Spleen (tissue), 7 donors: ENCODE measurements around the gene PIK3R6.

Experiments used
- POLR2A ChIP-seq, 3 donors: fragments of 450-650 bp; IDR thresholded peaks; one replicate each; pipeline ENCODE4 v1.5.1; 2017; ENCODE audit warnings: antibody characterized with exemption in 3 of 3, mild to moderate bottlenecking in 1 of 3
- POLR2AphosphoS5 ChIP-seq, 3 donors: sonication (generic); formaldehyde crosslinking; IDR thresholded peaks; one replicate each; pipeline ENCODE4 v1.5.1; 2017; ENCODE audit warnings: antibody characterized with exemption in 3 of 3
- TF ChIP-seq, protein P1 (sequence below), 11 experiments: fragments of 200-600 bp in 7 of 11; fragments of 450-650 bp in 4 of 11; sonication (generic) in 4 of 11; IDR thresholded peaks in 8 of 11; conservative IDR thresholded peaks in 3 of 11; 1 replicate in 7 of 11; 2 replicates in 4 of 11; pipeline versions ENCODE4 v1.4.0 to v1.8.0; 2016 to 2021; ENCODE audit warnings: antibody characterized with exemption in 11 of 11, inconsistent platforms in 4 of 11, mild to moderate bottlenecking in 1 of 11
- donor health status: DM: no; HTN: no; CAD: no; lungs with moderate emphysema.
- donor health status: DM: no; HTN: no; CAD: no.
- donor health status: DM: no; HTN: no; CAD: no.

GRCh38 chr17:8884336-8884990, 17.0 kb upstream of the PIK3R6 start:
- TF ChIP-seq, protein P1, sequence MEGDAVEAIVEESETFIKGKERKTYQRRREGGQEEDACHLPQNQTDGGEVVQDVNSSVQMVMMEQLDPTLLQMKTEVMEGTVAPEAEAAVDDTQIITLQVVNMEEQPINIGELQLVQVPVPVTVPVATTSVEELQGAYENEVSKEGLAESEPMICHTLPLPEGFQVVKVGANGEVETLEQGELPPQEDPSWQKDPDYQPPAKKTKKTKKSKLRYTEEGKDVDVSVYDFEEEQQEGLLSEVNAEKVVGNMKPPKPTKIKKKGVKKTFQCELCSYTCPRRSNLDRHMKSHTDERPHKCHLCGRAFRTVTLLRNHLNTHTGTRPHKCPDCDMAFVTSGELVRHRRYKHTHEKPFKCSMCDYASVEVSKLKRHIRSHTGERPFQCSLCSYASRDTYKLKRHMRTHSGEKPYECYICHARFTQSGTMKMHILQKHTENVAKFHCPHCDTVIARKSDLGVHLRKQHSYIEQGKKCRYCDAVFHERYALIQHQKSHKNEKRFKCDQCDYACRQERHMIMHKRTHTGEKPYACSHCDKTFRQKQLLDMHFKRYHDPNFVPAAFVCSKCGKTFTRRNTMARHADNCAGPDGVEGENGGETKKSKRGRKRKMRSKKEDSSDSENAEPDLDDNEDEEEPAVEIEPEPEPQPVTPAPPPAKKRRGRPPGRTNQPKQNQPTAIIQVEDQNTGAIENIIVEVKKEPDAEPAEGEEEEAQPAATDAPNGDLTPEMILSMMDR (IDR thresholded peaks at IDR 0.05 in 8 of 11, conservative IDR thresholded peaks at IDR 0.05 in 3 of 11) = no peak
- TF ChIP-seq POLR2AphosphoS5 (IDR thresholded peaks at IDR 0.05) = no peak
- no peak for TF ChIP-seq POLR2A (IDR thresholded peaks at IDR 0.05)
